Measurements from ENCODE around the gene CXCR5. TPM values are rescaled to one million over a fixed set of nuclear protein-coding genes. Genes with fewer than 3 reads are reported as not detected.
A peak's percentile ranks its signal among the peaks of the same experiment; 100 is the strongest.

Gene CXCR5
- total RNA-seq, 2 donors from 2014 or later = not detected

- Histone ChIP-seq H3K36me3 (replicated peaks in 1 of 2; ENCODE audit: insufficient read depth in 1 of 2, low read depth in 2 of 2) (no peaks in the 10 kb centered on the region), H3K9me3 (no peaks in the 10 kb centered on the region), H3K27me3 (no peaks in the 10 kb centered on the region), H3K27ac (peak overlapping the region; percentile 95 to 99 (median 96)), H3K4me1 (peaks cover 100% of the 10 kb centered on the region), H3K4me3 (no peak overlapping the region)
- ATAC-seq (no peak), DNase-seq (peak in 2 of 4 donors; percentile 13 to 15)
- TF ChIP-seq POLR2A (IDR thresholded peaks at IDR 0.05) (no peak), CTCF (IDR thresholded peaks at IDR 0.05) (no peak)
- 11 to 13% methylated on average over 3 to 9 of the region's 9 CpGs for WGBS, 2 donors
- intact Hi-C loops (cut with DNase I) = no loop called here
Measured at GRCh38 chr11:118913411-118914125, 29.9 kb downstream of the CXCR5 start.

- ATAC-seq (peak; percentile 45), DNase-seq (peak; percentile 65 to 80 (median 76))
- H3K9me3 ChIP-seq = no peaks in the 10 kb centered on the region
- no peaks in the 10 kb centered on the region for H3K36me3 ChIP-seq (replicated peaks in 1 of 2; ENCODE audit: insufficient read depth in 1 of 2, low read depth in 2 of 2)
- H3K27me3 ChIP-seq = no peaks in the 10 kb centered on the region
- peak in 2 of 3 donors; percentile 20 to 47 for TF ChIP-seq POLR2A (IDR thresholded peaks at IDR 0.05)
- TF ChIP-seq CTCF (IDR thresholded peaks at IDR 0.05) = no peak
- H3K4me1 ChIP-seq = peaks cover 99% of the 10 kb centered on the region
- peak overlapping the region; percentile 95 to 99 (median 96) for H3K27ac ChIP-seq
- H3K4me3 ChIP-seq = no peak overlapping the region
- 21 to 23% methylated on average over 6 to 15 of the region's 15 CpGs for WGBS, 2 donors
- intact Hi-C loops (cut with DNase I) = no loop called here
Measured at GRCh38 chr11:118914178-118914918, 30.7 kb downstream of the CXCR5 start.

- no peak overlapping the region for H3K4me3 ChIP-seq
- no peak for ATAC-seq
- H3K27me3 ChIP-seq = no peaks in the 10 kb centered on the region
- H3K36me3 ChIP-seq (replicated peaks in 1 of 2; ENCODE audit: insufficient read depth in 1 of 2, low read depth in 2 of 2) = no peaks in the 10 kb centered on the region
- peaks cover 99% of the 10 kb centered on the region for H3K4me1 ChIP-seq
- intact Hi-C loops (cut with DNase I) = no loop called here
- H3K9me3 ChIP-seq = no peaks in the 10 kb centered on the region
- no peak for DNase-seq
- TF ChIP-seq CTCF (IDR thresholded peaks at IDR 0.05) (no peak), POLR2A (IDR thresholded peaks at IDR 0.05) (no peak)
- 84 to 90% methylated on average over 3 to 4 of the region's 4 CpGs for WGBS, 2 donors
- peak overlapping the region; percentile 95 to 99 (median 96) for H3K27ac ChIP-seq
Measured at GRCh38 chr11:118914987-118915386, 31.3 kb downstream of the CXCR5 start.

GRCh38 chr11:118915396-118915795 is 31.7 kb downstream of the CXCR5 start:
- ATAC-seq (no peak), DNase-seq (no peak)
- no peak overlapping the region for H3K4me3 ChIP-seq
- H3K4me1 ChIP-seq = peaks cover 99% of the 10 kb centered on the region
- H3K27me3 ChIP-seq = no peaks in the 10 kb centered on the region
- TF ChIP-seq CTCF (IDR thresholded peaks at IDR 0.05) (no peak), POLR2A (IDR thresholded peaks at IDR 0.05) (no peak)
- H3K9me3 ChIP-seq = no peaks in the 10 kb centered on the region
- 91% methylated on average over 2 of the region's 2 CpGs; no CpG with 5 or more reads in 1 of the 2 donors for WGBS, 2 donors
- H3K36me3 ChIP-seq (replicated peaks in 1 of 2; ENCODE audit: insufficient read depth in 1 of 2, low read depth in 2 of 2) = no peaks in the 10 kb centered on the region
- peak overlapping the region; percentile 95 to 99 (median 96) for H3K27ac ChIP-seq
- intact Hi-C loops (cut with DNase I) = no loop called here
